Activated CD4-positive, alpha-beta T cell treated with anti-CD3 and anti-CD28 coated beads, Interleukin-10, Interleukin-2, amounts not matched to agents 100 ng/mL and 50 ng/mL, durations not matched to agents 16 hours and 8 hours (primary cell): ENCODE results near the gene DNAJB7.
"Not testable (repeated sequence)": the region's sequence is repeated elsewhere in the genome, so short reads cannot be mapped to it uniquely, and the experiment has no call there.

Source experiments
- DNase-seq: peaks from one replicate; pipeline ENCODE4 v3.0.0-alpha.2; 2020

Gene DNAJB7

DNA sequence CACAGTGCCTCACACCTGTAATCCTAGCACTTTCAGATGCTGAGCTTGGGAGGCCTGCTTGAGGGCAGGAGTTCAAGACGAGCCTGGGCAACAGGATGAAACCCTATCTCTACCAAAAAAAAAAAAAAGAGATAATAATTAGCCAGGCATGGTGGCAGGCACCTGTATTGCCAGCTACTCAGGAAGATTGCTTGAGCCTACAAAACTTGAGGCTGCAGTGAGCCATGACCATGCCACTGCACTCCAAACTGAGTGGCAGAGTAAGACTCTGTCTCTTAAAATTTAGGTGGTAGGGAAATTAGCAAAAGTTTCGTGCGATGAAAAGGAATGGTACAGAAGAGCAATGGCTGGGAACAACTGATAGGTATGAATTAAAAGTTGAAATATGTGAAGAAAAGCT, 23.4 kb downstream of the DNAJB7 start:
- DNase-seq, result no peak

DNA sequence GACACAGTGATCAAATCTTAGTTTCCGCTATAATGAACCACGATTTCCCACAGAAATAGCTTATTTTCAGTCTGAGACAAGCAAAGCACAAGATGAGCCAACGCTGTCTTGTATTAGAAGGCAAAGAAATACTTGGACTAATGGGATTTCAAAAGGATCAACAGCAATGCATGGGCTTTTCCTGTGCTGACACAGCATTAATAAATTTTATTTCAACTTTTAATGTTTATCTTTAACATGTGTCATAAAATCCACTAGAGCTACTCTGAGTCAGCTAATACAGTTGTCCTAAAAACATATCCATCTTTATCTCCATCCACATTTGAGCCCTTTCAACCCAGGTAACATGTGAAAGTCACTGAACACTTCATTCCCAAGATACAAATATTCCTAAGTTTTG, 27.3 kb downstream of the DNAJB7 start:
- no peak for DNase-seq

DNA sequence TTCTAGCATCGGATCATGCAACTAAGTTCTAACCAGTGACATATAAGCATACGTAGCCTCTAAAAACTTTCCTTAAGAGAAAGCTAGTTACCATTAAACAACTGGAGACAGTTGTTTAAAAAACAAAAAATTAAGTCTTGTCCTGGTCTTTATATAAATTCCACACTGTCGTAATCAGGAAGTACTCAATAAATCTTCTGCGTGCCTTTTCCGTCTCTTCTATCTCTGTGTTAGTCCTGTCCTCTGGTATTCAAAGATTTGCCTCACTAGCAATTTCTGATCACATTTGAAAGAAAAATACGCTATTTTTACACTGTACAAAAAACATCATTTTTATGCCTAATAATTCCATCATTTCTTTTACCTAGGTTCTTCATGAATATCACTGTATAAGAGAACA, 32.8 kb downstream of the DNAJB7 start:
- DNase-seq, result no peak

DNA sequence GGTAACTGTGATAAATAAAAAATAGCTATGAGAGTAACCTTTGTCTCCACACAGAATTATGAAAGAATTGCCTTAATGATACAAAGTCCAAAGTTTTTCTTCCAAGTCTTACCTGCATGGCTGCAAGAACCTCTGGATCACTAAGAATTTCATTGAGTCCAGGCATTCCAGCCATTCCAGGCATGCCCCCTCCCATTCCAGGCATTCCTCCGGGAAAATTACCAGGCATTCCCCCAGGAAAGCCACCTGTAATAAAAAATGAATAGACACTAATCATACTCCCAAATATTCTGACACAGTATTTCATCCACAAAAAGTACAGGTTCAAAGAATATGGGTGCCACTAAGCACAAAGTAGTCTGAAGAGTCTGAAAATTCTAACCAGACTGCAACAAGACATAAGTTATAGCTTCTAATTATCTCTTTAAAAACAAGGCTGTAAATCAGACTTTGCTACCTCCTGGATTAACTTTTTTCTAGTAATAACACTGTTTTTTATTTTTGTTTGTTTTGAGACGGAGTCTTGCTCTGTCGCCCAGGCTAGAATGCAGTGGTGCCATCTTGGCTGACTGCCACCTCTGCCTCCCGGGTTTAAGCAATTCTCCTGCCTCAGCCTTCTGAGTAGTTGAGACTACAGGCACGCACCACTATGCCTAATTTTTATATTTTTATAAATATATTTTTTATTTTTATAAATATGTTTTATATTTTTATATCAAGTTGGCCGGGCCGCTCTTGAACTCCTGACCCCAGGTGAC, 34.8 kb downstream of the DNAJB7 start:
- DNase-seq, result no peak

DNA sequence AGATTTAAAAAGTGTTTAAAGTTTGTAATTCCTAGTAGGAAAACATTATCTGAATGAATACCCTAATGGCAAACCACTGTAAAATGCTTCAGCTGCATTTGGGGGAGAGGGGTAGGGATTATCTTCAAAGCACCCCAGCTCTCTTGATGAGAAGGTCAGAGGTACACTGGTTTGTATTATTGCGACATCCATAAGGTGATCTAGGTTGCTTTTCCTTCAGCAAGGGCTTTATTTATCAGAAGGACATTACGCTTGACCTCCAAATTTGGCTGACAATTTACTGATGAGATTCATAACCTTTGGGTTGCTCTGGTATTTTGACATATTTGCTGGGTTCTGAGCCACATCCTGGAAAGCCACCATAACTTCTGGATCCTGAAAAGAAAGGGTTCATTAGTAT, 35.6 kb downstream of the DNAJB7 start:
- DNase-seq, result not testable (repeated sequence)

GRCh38 chr22:40823426-40823825, 38.5 kb downstream of the DNAJB7 start:
- DNase-seq, result no peak

DNA sequence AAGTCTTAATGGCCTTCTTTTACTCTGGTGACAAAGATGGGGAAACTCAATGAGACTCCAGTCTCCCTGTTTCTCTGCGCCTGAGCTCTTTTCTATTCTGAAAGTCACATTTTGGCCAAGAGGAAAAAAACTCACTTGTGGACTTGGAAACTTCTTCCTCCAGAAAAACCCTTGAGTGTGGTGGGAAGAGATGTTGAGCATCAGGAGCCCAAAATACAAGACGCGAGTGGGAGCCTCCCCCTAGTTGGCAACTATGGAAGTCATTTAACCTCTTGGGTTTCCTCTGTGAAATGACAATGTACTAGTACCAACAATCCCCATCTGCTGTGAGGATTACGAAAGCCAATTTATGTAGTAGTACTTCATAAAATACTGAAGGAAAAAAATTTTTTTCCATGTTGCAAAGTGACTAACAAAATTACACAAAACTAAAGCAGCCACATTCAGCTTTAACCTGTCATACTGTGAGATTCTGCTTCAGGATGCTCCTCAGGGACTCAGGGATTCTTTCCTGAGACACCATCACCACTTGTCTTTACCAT, 42.2 kb downstream of the DNAJB7 start:
- DNase-seq, result peak; percentile 27

- DNase-seq, result peak; percentile 92
Observed at GRCh38 chr22:40818747-40819598, 42.9 kb downstream of the DNAJB7 start, which contains the start of gene SLC25A17. Gene SLC25A17 (minus strand): TSS chr22:40819346. CDS start chr22:40819248, 98 bp downstream.

DNA sequence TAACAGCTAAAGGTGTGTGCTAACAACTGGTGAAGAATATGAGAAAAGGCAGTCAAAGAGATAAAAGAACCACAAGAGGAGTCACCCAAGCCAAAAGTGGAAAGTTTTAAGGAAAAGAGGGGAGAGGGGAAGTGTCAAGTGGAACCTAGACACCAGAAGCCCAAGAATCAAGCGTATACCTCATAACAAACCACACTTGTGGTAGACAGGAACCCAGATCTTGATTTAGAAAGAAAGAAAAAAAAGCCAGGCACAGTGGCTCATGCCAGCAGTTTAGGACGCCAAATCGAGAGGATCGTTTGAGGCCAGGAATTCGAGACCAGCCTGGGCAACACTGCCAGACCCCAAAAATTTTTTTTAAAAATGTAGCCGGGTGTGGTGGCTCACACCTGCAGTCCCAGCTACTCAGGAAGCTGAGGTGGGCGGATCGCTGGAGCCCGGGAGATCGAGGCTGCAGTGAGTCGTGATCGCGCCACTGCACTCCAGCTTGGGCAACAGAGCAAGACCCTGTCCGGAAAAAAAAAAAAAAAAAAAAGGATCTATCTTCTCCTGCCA, 43.6 kb downstream of the DNAJB7 start:
- peak; percentile 52 for DNase-seq

GRCh38 chr22:40817737-40818136, 44.2 kb downstream of the DNAJB7 start:
- peak; percentile 3 for DNase-seq

DNA sequence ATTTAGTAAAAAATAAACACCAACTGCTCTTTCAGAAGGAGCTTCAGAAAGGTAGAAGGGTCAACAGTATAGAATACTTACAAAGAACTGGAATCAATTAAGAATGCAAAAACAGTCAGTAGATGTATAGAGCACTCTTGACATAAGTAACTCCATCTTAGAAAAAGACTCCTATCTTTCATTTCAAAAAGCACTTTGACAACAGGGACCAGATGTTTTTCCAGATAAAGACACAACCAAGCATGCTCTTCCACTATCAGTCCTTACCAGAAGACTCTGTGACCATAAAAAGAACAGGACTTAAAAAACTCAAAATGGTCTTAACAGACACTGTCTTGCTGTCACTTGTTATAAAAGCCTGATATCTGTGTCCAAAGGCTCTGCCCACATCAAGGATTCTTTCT, 48.0 kb downstream of the DNAJB7 start:
- no peak for DNase-seq
